HG02943 (cell line): Measurements from ENCODE around the gene TCTN1.
A peak's percentile ranks its signal among the peaks of the same experiment; 100 is the strongest.

Source experiments
- ATAC-seq: cut with Tn5 transposase; IDR thresholded peaks from one replicate; pipeline ENCODE4 v1.9.1; 2021; ENCODE audit warnings: mild to moderate bottlenecking, low read depth, moderate library complexity; ENCODE audit not compliant: unreplicated experiment

TCTN1 gene

DNA sequence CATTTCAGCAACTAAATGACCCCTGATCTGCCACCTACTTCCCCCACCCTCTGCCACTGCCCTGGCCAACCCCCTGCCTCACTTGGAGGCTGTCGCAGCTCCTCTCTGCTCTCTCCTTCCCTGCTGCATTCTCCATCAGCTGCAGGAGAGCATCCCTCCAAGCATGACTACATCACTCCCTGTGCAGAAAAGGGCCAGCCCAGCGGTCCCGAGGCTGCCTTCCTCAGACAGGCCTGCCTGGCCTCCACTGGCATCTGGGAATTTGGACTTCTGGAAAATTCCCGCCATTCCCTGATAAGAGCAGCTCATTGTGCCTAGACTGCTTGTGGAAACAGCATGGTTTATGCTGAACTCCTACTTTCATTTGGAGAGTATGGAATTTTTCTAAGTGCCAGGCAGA is 62.2 kb downstream of the TCTN1 start:
- no peak for ATAC-seq

DNA sequence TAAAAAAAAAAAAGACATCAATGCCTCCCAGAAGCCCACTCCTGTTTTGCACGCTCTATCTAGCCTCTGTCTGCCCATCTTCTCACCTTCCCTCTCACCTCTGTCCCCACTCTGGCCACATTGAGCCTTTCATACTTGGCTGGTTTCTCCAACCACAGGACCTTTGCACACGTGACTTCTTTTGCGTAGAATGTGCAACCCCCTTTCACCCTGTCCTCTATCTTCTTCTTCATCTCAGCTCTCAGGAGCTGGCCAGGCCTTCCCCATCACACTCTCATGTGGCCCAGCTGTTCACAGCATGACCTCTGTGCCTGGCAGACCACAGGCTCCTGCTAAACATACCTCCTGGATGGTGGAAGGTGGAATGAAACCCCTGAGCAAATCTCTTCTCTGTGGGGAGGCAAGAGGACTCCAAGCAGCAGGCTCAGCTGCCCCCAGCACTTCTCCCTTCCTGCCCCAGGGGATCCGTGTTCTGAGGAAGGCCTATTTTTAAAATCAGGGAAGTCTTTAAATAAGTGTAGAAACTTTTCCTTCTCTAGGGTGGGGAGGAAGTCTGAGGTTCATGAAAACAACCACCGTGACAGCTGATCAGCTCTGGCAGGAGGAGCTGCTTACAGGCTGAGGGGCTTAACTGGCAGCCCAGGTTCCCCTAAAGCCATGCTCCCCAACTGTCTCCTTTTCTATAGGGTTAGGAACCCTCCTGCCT is 63.4 kb downstream of the TCTN1 start:
- peak; percentile 65 for ATAC-seq

DNA sequence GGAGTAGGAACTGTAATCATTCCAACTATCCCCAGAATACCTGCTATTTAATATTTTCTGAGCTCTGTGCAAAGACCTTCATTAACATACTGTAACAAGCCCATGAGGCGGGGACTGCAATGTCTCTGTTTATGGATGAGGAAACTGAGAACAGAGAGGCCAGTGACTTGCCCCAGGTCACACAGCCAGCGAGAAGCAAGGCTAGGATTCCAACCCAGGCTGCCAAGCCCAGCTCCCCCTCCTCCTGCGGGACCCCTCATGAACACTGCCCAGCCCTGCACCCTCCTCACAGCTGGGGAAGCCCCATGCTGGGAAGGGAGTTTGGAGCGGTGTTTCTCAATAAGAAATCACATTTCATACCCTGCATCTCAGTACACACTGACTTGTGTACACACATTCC is 64.1 kb downstream of the TCTN1 start:
- no peak for ATAC-seq

DNA sequence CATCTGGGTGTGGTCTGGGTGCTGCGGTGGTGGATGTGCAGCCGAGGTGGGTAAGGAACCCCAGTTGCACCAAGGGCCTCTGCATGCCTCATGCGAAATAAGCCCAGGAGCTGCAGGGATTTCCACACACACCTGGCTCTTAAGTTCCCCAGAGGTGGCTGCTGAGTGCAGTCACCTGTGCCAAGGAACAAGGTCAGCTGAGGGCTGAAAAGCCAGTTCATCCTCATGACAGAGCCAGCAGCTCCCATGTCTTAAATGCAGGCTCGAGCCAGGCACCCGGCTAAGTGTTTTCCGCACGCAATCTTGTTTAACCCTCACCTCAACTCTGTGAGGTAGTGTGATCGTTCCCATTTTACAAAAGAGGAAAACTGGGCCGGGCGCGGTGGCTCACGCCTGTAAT is 65.3 kb downstream of the TCTN1 start:
- no peak for ATAC-seq

DNA sequence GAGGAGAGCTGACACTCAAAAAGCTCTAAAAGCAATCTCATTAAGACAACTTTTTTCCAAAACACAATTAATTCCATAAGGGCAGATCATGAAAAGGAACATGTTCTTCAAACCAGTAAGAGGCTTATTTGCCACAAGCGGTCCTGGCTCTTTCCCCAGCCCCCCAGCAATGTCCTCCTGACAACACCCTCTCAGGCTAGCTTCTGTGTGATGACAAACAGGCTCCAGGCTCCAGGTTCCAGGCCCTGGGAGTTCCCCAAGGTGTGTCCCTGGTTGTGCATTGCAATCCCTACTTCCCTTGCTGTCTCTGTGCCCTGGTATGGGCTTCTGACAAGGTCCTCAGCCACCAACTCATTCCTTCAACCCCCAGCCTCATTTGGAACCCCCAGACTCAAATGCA is 66.1 kb downstream of the TCTN1 start:
- no peak for ATAC-seq

DNA sequence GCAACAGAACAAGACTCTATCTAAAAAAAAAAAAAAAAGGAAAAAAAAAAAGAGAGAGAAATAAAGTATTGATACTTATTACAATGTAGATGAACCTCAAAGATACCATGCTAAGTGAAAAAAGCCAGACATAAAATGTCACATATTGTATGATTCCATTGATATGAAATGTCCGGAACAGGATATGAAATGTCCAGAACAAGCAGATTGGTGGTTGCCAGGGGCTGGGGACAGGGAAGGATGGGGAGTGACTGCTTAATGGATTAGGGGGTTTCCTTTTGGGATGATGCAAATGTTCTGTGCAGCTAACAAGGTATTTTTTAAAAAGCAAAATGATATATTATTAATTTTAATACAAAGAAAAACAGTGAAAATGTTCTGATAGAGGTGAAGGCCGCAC is 70.0 kb downstream of the TCTN1 start:
- no peak for ATAC-seq

DNA sequence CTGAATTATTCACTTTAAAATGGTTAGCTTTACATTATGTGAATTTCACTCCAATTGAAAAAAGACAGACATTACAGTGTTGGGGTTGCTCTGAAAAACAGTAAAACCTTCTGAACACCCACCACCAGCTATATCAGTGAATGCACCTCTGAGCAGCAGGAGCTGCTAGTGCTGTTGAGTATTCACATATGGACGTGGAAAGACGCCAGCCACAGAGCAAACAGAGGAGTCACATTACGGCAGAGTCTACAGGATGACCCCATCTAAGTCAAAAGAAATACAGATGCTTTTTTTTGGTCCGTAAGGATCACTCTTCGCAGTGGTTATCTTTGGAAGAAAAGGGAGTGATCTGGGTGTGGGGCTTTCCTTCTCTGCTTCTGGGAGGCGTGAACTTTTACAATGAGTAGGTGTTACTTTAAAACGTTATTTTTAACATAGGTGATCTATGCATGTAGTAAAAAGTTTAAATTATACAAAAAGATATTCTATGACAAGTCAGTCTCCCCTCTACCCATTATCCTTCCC is 70.4 kb downstream of the TCTN1 start:
- no peak for ATAC-seq

DNA sequence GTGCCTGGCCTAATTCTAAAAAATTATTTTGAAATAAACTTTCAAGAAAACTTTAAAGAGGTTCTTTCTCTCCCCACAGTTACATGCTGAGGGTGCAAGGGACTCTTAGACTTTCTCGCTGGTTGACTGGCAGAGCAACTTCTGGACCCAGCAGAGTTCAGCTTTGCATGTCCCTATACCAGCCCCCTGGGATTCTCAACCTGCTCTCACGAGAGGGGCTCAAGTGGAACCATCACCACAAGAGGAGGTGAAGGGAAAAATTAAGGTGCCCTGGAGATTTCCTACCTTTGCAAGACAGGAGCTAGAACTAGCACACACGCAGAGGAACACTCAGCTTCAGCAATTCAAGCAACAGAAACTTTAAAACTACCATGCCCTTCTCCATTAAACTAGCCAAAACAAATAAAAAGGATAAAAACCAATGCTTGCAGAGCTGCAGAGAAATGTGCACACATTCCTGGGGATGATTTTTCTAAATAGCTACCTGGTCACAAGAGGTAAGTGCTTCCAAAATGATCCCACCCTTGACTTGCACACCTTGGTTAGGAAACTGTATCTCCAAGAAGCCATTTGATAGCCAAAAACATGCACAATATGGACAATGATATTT is 72.5 kb downstream of the TCTN1 start:
- no peak for ATAC-seq

DNA sequence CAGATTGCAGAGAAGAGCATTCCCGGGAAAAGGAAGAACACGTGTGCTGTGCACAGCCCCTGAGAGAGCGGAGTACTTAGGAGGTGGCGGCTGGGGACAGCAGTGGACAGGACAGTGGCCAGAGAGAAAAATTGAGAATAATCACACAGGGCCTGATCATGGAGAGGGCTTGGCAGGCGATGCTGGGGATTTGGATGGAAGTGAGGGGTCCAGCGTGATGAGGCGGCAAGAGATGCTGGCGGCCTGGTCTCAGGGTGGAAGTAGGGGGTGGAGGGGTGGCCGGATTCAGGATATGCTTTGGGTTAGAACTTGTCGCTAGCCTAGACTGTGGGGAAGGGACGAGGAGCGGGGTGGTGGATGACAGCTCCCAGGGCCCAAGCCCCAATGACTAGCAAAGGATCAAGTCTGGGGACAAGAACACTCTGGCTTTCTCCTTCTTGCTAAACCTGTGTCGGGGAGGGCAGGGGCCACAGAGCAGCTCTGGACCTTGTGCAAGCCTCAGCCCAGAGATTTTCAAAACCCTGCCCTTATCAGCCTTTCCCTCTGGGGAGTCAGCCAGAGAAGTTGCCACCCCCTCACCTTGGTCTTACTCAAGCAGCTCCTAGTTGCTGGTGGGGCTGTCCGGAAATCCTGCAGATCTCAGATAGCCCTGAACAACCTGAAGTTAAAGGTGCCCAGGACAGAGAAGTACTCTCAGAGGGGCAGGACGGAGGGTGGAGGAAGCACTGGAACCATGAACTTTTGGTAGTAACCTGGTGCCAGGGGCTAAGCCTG is 73.7 kb downstream of the TCTN1 start:
- ATAC-seq = no peak

DNA sequence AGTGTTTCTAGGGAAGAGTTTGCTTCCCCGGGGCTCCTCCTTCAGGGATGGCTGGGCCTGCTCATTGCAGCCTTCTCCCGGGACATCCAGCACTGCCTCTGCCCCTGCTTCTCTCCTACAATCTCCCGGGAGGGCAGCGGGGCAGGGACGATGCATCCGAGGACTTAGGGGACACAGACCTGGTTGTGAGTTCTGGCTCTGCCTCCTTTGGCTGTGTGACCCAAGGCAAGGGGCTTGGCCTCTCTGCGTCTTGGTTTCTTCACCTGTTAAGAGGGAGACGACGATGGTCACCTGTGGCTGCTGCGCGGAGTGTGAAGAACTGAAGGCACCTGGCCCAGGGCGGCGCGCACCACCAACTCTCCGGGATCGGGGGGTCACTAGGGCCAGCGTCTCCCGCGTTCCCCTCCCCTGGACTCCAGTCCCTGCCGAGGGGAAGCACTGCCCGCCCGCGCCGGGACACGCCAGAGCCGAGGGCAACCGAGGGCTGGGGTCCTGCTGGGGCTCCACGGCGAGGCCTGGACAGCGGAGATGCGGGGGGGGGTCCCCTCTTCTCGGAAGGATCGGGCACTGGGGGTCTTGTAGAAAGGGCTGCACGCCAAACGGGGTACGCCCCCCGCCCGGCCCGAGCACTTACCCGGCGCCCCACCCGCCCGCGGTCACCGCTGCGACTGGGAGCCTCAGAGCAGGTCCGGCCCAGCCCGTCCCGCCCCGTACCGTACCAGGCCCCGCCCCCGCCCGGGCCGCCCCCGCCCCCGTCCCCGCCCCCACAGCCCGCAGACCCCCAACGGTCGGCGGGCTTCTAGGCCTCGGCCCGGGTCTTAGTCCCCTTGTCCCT is 74.7 kb downstream of the TCTN1 start, which contains the start of gene HVCN1:
TSS of gene HVCN1 (minus strand) at position 670 of the 835 bp plus-strand sequence. CDS start 5,870 bp downstream, outside the sequence.
- ATAC-seq = peak; percentile 18

DNA sequence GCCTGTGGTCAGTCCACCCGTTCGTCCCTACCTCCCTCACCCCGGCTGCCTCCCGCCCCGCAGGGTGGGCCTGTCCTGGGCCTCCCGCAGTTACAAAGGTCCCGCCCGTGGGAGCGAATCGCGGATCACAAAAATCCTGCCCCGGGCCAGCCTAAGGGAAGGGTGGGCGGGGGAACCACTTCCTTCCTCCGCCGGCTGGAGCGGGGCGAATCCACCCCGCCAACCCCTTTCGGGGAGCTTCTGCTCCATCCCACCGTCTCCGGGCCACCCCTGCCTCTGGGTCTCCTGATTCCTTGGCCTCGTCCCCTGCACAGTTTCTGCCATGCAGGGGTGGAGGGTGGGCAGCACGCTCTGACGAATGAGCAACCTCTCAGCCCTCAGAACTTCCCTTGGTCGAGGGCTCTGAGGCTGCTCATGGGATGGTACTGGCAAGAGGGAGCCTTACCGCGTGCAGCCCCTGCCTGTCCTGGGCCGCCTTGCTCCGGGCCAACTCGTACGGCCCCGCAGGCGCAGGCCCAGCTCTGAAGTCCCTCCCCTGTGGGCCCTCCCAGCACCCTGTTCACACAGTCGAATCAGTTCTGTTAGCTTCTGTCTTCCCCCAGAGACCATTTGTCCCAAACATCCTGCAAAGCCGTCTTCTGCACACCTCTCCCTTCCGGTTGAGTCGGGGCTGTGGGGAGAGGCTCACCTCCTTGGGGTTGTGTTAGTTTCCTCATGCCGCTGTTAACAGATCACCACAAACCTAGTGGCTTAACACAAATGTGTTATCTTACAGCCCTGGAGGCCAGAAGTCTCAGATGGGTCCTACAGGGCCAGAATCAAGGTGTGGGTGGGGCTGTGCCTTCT is 75.6 kb downstream of the TCTN1 start:
- ATAC-seq = peak; percentile 49

DNA sequence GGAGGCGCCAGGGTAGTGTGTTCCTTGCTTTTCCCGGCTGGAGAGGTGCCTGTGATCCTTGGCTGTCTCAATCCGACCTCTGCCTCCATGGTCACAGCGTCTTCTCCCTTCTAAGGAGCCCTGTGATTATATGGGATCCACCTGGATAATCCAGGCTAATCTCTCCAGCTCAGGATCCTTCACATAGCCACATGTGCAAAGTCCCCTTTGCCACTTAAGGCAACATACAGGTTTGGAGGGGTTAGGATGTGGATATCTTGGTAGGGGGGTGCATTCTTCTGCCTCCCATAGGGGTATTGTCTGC is 76.2 kb downstream of the TCTN1 start:
- no peak for ATAC-seq

DNA sequence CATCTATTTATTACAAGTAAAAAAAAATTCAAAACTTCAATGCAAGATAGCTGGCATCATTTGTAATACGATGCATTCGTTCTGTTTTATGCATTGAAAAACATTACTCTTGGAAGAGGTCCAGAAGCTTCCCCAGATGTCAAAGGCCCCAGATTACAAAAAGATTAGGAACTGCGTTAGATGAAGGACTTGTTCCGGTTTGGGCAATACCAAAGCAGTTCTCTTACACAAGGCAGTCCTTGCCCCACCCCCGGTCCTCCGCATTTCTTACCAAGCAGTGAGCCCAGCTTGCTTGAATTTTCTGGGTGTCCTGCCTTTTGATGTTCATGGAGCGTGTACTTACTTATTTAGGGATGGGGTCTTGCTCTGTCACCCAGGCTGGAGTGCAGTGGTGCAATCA is 79.8 kb downstream of the TCTN1 start:
- no peak for ATAC-seq

DNA sequence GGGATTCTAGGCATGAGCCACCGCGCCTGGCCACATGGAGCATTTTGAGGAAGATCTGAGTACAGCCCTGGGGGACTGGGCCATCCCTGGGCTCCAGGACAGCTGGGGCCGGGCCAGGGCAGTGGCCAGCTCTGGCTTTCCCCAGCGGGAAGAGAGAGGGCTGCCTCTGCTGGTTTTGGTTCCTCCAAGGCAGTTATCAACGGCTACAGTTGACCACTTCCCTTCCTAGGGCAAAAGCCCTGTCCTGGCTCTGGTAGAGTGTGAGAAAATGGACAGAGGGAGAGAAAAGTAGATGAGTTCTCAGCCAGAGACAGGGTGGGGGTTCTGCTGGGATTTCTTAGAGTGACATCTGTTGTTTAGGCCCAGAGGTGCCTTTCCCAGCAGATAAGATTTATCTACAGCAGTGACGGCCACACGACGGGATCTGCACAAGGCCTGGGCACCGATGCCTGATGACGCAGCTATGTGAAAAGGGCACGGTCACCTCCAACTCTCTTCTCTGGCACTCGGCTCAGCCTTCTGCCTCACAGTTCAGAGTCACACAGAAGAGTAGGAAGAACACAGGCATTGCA is 80.5 kb downstream of the TCTN1 start:
- no peak for ATAC-seq

DNA sequence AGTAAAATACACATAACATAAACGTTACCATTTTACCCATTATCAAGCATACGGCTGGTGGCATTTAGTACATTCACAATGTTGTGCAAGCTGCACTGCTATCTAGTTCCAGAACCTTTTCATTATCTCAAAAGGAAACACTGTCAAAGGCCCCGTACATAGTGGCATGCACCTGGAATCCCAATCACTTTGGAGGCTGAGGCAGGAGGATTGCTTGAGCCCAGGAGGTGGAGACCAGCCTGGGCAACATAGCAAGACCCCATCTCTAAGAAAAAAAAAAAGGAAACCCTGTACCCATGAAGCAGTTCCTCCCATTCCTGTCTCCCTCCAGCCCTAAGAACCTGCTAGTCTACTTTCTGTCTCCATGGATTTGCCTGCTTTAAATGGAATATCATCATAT is 82.4 kb downstream of the TCTN1 start:
- ATAC-seq = no peak

DNA sequence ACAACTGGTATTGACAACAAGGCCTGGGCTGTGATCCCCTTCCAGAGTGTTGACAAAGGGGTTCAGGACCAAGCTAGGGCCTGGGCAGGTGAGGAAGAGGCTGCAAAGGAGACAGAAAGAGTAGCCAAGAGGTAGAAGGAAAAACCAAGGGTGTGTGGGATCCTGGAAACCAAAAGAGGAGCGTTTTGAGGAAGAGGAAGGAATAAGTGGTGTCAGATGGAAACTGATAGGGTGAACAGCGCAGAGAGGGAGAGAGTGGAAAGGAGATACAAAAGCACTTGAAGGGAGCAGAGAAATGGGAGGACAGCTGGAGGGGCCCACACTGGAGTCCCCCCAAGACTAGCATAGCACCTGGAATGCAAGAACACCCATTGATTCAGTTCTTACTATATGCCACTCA is 83.3 kb downstream of the TCTN1 start:
- ATAC-seq = no peak

DNA sequence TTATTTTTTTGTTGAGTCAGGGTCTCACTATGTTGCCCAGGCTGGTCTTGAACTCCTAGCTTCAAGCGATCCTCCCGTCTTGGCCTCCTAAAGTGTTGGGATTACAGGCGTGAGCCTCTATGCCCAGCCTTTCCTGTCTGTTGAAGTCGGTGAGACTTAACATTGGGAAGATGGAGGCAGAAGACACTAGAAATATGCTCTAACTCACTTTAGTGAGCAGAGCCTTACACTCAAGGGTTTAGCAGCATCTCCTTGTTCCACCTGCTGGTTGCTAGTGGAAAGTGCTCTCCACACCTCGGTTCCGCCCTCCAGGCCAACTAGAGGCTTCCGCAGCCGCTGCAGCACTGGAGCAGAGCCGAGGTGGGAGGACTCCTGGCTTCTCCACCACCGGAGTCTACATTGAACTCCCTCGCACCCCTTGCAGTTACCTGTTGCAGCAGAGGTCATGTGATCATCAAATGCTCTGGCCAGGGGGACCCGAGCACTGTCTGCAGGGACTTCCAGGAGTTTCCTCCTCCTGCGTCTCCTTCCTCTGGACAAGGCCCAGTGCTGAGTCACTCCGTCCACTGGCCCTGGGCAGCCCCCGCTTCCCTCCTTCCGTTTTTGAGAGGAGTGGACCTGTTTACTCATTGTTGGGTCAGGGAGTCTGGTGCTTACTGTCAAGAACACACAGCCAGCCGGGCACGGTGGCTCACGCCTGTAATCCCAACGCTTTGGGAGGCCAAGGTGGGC is 84.4 kb downstream of the TCTN1 start:
- peak; percentile 75 for ATAC-seq
